Sciatic nerve (tissue), 2 donors: Measurements from ENCODE around the gene PFN3. TPM values are rescaled to one million over a fixed set of nuclear protein-coding genes. Genes with fewer than 3 reads are reported as not detected.
"Not testable (repeated sequence)": the region's sequence is repeated elsewhere in the genome, so short reads cannot be mapped to it uniquely, and the experiment has no call there.

Experiments used
- ATAC-seq: fragments of 200-7000 bp; cut with Tn5 transposase; one replicate; pipeline ENCODE4 v1.9.1; 2020; ENCODE audit warnings: mild to moderate bottlenecking, moderate library complexity
- DNase-seq: peaks from one replicate; pipeline ENCODE4 v3.0.0-alpha.2; 2020; ENCODE audit warnings: low spot score
- intact Hi-C: fragments of 100-400 bp; cut with DNase I; formaldehyde crosslinking; loops from one replicate; pipeline ENCODE4 v1.14.2; 2022
- total RNA-seq: library from RNA; stranded (reverse); fragmentation: NEBNext Ultra II Directional; extraction: Animal tissue kit (Norgen Biotek cat#: 25700); gene quantifications from one replicate; pipeline ENCODE4 v1.2.1, GENCODE V29; 2021
- donor health status: DM: no; HTN: no; CAD: no.
- donor health status: DM: no; HTN: no; CAD: no.

PFN3 gene
- total RNA-seq, 1 donor from 2014 or later: not detected

- intact Hi-C loops: no loop called here
- ATAC-seq (no peak), DNase-seq (no peak)
Measured at GRCh38 chr5:177383181-177383580, 17.3 kb downstream of the PFN3 start.

- intact Hi-C loops: no loop called here
- ATAC-seq (no peak), DNase-seq (no peak)
Measured at GRCh38 chr5:177382423-177383029, 17.9 kb downstream of the PFN3 start.

GRCh38 chr5:177380805-177381126 lies 19.7 kb downstream of the PFN3 start:
- ATAC-seq: no peak
- no peak for DNase-seq
- intact Hi-C loops: no loop called here

GRCh38 chr5:177378884-177379883 lies 21.3 kb downstream of the PFN3 start:
- no peak for ATAC-seq
- DNase-seq: no peak

GRCh38 chr5:177377851-177378776 lies 22.3 kb downstream of the PFN3 start:
- intact Hi-C loops: no loop called here
- ATAC-seq (no peak), DNase-seq (no peak)

More at GRCh38 chr5:177378884-177379883, 21.3 kb downstream of the PFN3 start:
- intact Hi-C loops: no loop called here

- peak; percentile 33 for ATAC-seq
- intact Hi-C loops: no loop called here
- no peak for DNase-seq
Measured at GRCh38 chr5:177376107-177376506, 24.4 kb downstream of the PFN3 start.

- intact Hi-C loops, ATAC-seq, DNase-seq: not testable (repeated sequence)
Measured at GRCh38 chr5:177375516-177375915, 24.9 kb downstream of the PFN3 start.

GRCh38 chr5:177374211-177374610 lies 26.2 kb downstream of the PFN3 start:
- no peak for DNase-seq
- ATAC-seq: no peak
- intact Hi-C loops: no loop called here

- intact Hi-C loops: no loop called here
- no peak for DNase-seq
- no peak for ATAC-seq
Measured at GRCh38 chr5:177373806-177374205, 26.7 kb downstream of the PFN3 start.

GRCh38 chr5:177372910-177373309 lies 27.6 kb downstream of the PFN3 start:
- ATAC-seq (no peak), DNase-seq (no peak)
- intact Hi-C loops: no loop called here

- DNase-seq: no peak
- ATAC-seq: no peak
- intact Hi-C loops: no loop called here
Measured at GRCh38 chr5:177372034-177372896, 28.2 kb downstream of the PFN3 start.

GRCh38 chr5:177371120-177372033 lies 29.1 kb downstream of the PFN3 start:
- no peak for ATAC-seq
- no peak for DNase-seq
- intact Hi-C loops: no loop called here

GRCh38 chr5:177370488-177371119 lies 29.9 kb downstream of the PFN3 start:
- ATAC-seq (peak; percentile 72), DNase-seq (peak; percentile 82)
- intact Hi-C loops: no loop called here

- intact Hi-C loops: no loop called here
- ATAC-seq (no peak), DNase-seq (no peak)
Measured at GRCh38 chr5:177369645-177370440, 30.6 kb downstream of the PFN3 start.

GRCh38 chr5:177368869-177369644 lies 31.4 kb downstream of the PFN3 start:
- DNase-seq (no peak), ATAC-seq (no peak)
- intact Hi-C loops: no loop called here
